LoVo (cell line): ENCODE data around the gene OST4.

Experiments
- DNase-seq: peaks from one replicate; pipeline ENCODE4 v3.0.0-alpha.2; 2016; ENCODE audit warnings: low spot score

OST4 gene

DNA sequence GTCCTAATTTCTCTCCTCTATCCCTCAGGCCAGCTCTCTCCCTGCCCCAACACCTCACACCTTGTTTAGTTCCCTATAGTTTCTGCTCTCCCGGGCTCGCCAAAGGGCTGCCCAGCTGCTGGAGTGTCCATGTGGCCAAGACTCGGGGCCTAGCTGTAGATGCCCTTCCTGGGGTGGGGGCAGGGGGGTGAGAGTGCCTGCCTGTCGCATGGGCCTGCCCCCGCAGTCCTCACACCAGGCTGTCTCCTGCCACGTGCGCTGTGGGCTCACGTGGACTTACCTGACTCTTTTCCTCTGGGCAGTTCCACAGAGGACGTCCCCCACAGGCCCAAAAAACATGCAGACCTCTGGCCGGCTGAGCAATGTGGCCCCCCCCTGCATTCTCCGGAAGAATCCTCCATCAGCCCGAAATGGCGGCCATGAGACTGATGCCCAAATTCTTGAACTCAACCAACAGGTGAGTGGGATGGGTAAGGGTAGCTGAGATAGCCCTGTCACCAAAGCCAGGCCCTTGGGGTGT, 46.1 kb downstream of the OST4 start:
- DNase-seq: no peak

DNA sequence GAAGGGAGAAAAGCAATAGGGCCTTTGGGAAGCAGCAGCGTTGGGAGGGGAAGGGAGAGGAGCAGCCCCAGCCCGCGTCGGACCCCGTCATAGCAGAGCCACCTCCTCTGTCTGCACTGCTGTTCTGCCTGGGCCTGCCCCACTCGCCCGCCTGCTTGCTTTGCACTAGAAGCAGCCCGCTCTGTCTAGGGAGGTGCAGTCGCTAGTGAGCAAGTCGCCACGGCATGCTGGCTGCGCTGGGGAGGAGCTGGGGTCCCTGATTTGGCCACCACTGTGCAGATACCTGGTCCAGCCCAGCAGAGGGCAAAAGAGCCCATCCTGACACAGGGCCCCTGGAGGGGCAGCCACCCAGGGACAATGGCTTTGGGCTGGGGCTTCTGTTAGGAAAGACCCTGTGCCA, 46.6 kb downstream of the OST4 start:
- no peak for DNase-seq

DNA sequence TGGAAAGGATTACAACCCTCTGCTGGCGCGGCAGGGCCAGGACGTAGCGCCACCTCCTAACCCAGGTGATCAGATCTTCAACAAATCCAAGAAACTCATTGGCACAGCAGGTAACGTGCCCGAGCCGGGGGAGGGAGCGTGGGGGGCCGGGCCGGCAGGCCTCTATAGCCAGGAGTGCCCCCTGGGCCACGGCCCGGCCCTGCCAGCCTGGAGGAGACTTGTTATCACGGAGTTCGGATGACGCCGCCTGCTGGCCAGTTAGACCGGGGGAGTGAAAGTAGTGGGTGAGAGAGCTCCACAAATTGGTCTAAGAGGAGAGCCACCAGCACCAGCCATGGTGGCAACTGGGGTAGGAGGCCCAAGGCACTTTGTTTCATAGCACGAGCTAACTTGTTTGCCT, 47.3 kb downstream of the OST4 start:
- no peak for DNase-seq

DNA sequence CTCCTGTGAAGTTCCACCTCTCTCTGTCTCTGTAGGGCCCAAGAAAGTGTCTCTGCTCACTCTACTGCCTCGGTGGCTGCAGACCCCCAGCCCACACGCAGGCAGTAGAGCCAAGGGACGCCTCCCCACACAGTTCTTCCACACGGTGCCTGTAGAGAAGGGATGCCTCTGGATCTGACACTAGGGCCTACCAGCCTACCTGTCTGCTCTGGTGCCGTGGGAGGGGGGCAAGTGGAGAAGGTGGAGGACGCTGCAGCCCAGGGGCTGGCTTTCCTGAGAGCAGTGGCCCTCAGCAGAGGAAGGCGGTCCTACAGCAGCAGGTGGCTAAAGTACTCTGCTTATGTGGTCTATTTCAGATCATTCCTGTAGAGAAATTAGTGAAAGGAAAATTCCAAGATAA, 47.7 kb downstream of the OST4 start:
- DNase-seq: no peak

DNA sequence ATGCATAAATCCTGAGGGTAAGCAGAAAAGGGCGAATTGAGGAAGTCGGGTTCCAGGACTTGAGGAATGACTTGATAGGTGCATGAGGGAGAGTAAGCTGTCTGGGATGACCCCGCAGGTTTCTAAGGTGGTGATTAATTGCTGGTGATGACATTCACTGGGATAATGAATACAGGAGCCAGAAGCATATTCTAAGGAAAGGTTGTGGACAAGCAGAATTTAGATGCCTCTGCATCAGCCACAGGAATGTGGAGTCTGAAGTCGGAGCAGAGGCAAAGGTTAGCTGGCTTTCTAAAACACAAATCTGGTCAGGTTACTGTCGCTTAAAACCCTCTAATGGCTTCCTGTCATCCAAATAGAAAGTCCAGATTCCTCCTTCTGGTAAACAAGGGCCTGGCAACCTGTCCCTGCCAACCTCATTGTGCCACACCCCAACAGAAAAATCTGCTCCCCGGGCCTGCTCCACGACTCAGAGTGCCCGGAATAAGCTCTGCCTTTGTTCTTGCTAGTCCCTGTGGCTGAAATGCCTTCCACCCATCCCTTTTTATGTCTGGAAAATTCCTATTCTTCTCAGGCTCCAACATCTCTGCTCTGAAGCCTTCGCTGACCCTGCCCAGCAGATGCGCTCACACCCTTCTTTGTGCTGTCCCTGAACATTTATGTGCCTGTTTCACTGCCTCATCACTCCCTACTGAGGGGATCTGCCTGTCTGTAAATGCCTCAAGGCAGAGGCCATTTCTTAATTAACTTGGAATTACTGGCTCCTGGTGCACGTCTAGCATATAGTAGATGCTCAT, 50.0 kb downstream of the OST4 start:
- DNase-seq: peak; percentile 78
